K562 (cell line): ENCODE measurements around the gene SLC7A5. TPM values are rescaled to one million over a fixed set of nuclear protein-coding genes. Genes with fewer than 3 reads are reported as not detected.

Experiments used
- ARID3B ChIP-seq: fragments of 250-450 bp; sonication (Bioruptor Pico); IDR thresholded peaks from 2 replicates; pipeline ENCODE4 v1.4.0; 2020; ENCODE audit warnings: borderline replicate concordance
- CEBPB ChIP-seq: fragments of 450-650 bp; IDR thresholded peaks from 2 replicates; pipeline ENCODE4 v1.6.1; 2016; ENCODE audit warnings: missing genetic modification characterization, missing compliant biosample characterization
- FOXJ3 ChIP-seq: sonication (generic); formaldehyde crosslinking; IDR thresholded peaks from 2 replicates; pipeline ENCODE4 v1.4.0; 2020; ENCODE audit warnings: mild to moderate bottlenecking, missing genetic modification reagents
- HNRNPK ChIP-seq: fragments of 200-400 bp; formaldehyde crosslinking; IDR thresholded peaks from one replicate; pipeline ENCODE4 v1.6.1; 2018; ENCODE audit warnings: mild to moderate bottlenecking, low read depth, low read length; ENCODE audit not compliant: poor library complexity, severe bottlenecking
- KAT2B ChIP-seq: IDR thresholded peaks from one replicate; pipeline ENCODE4 v1.6.1; 2012; ENCODE audit warnings: low read depth, mild to moderate bottlenecking, control low read depth, inconsistent platforms, low read length, moderate library complexity
- L3MBTL2 ChIP-seq: fragments of 450-650 bp; IDR thresholded peaks from 2 replicates; pipeline ENCODE4 v1.6.1; 2016; ENCODE audit warnings: mild to moderate bottlenecking, moderate library complexity
- LEF1 ChIP-seq: fragments of 450-650 bp; IDR thresholded peaks from 2 replicates; pipeline ENCODE4 v1.6.1; 2016; ENCODE audit warnings: mild to moderate bottlenecking
- PTTG1 ChIP-seq: fragments of 450-650 bp; IDR thresholded peaks from 2 replicates; pipeline ENCODE4 v1.6.1; 2016; ENCODE audit warnings: low read depth, mild to moderate bottlenecking, missing genetic modification characterization, missing compliant biosample characterization
- REST ChIP-seq, 2 experiments: fragments of 450-650 bp; formaldehyde crosslinking in 1 of 2; IDR thresholded peaks; 2 replicates each; pipeline versions ENCODE4 v1.4.0 to v1.6.1; 2014 to 2020; ENCODE audit warnings: mild to moderate bottlenecking in 2 of 2, borderline replicate concordance in 1 of 2, low read depth in 1 of 2
- SMARCC2 ChIP-seq: fragments of 450-650 bp; IDR thresholded peaks from 2 replicates; pipeline ENCODE4 v1.6.1; 2017; ENCODE audit warnings: antibody characterized with exemption, moderate library complexity, mild to moderate bottlenecking, low read depth
- ZNF551 ChIP-seq: fragments of 250-450 bp; sonication (Bioruptor Pico); IDR thresholded peaks from 2 replicates; pipeline ENCODE4 v1.5.0; 2021; ENCODE audit warnings: mild to moderate bottlenecking, moderate library complexity
- polyA plus RNA-seq, 8 experiments: library from polyadenylated mRNA; depleted of rRNA in 4 of 8; stranded (reverse) in 5 of 8; unstranded in 3 of 8; fragments of >200 nt; fragmentation: Nextera tagmentation in 2 of 8; fragmentation: Illumina TruSeq in 1 of 8; extraction: Ambion mirVana in 2 of 8; extraction: Trizol in 1 of 8; gene quantifications; 2 replicates each; pipeline versions ENCODE4 v1.2.1 to v1.2.3, GENCODE V29; 2011 to 2014; ENCODE audit warnings: inconsistent platforms in 1 of 8, missing spikeins in 1 of 8
- total RNA-seq, 7 experiments: library from RNA; depleted of rRNA in 6 of 7; stranded (reverse); fragments of >200 nt in 6 of 7; fragmentation: Illumina TruSeq in 2 of 7; extraction: Trizol in 2 of 7; gene quantifications; 2 replicates each; pipeline versions ENCODE4 v1.2.1 to v1.2.3, GENCODE V29; 2011 to 2021; ENCODE audit warnings: low replicate concordance in 1 of 7
- TF ChIP-seq, protein P1 (sequence below): fragments of 450-650 bp; IDR thresholded peaks from 2 replicates; pipeline ENCODE4 v1.6.1; 2016

The SLC7A5 gene
- total and polyA plus RNA-seq, 9 of the 15 experiments (the other 6 are each of a cell fraction or from before 2014, with no cell fraction given): 1.9 to 220 (median 18.6) TPM

DNA sequence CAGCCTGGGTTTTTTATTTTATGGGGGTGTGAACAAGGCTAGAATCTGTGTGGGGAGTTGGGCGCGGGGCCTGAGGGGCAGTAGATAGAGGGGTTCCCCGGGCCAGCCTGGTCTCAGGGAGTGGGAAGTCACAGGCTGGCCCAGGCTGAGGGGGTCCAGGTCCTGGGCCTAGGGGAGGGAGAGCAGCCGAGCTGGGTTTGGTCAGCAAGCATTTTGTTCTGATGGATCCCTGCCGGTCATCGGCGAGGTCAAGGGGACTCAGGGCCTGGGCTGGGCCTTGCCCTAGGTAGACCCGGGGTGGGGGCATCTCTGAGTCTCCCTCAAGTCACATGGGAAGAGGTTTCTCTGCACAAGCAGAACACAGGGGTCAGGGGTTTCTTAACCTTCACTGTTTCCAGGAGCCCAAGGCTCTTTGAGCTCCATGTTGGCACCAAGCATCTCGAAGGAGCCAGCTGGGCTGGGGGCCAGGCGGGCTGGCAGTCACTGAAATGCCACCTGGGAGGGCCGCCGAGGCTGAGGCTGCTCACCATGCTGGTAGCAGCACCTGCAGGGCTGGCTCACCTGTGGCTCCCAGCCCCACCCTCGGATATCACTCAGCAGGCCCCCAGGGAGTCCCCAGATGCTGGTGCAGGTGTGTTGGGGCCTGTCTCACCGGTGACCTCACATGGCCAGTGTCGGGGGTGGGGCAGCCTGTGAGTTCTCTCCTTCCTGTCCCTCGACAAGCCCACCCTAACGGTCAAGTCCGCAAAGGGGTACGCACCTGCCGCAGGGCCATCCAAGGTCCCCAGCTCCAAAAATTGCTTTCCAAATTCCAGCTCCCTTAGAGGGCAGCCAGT is 41.0 kb downstream of the SLC7A5 start (continued):
- no peak for TF ChIP-seq ARID3B (CRISPR knock-in tag)
- no peak for TF ChIP-seq KAT2B
- TF ChIP-seq ZNF551 (CRISPR knock-in tag): no peak
- TF ChIP-seq PTTG1: no peak
- no peak for TF ChIP-seq L3MBTL2
- peak; percentile 13; the same call in 1 of the 2 replicates for TF ChIP-seq REST (IDR thresholded peaks at IDR 0.05; ENCODE audit: borderline replicate concordance)
- no peak for TF ChIP-seq REST (CRISPR knock-in tag; IDR thresholded peaks at IDR 0.05; ENCODE audit: low read depth)
- TF ChIP-seq FOXJ3 (CRISPR knock-in tag): no peak
- TF ChIP-seq SMARCC2: no peak
- no peak for TF ChIP-seq LEF1
- TF ChIP-seq, protein P1, sequence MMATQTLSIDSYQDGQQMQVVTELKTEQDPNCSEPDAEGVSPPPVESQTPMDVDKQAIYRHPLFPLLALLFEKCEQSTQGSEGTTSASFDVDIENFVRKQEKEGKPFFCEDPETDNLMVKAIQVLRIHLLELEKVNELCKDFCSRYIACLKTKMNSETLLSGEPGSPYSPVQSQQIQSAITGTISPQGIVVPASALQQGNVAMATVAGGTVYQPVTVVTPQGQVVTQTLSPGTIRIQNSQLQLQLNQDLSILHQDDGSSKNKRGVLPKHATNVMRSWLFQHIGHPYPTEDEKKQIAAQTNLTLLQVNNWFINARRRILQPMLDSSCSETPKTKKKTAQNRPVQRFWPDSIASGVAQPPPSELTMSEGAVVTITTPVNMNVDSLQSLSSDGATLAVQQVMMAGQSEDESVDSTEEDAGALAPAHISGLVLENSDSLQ: no peak
- no peak for TF ChIP-seq CEBPB
- TF ChIP-seq HNRNPK: no peak
